Spinal cord (tissue), 10 donors: Measurements from ENCODE around the gene GRK6. TPM values are rescaled to one million over a fixed set of nuclear protein-coding genes. Genes with fewer than 3 reads are reported as not detected.

Source experiments
- DNase-seq, 6 donors: peaks; one replicate each; pipeline versions ENCODE4 v3.0.0 to v3.0.0-alpha.2; 2013 to 2015; ENCODE audit warnings: low spot score in 6 of 6, low read depth in 4 of 6
- H3K27ac ChIP-seq: one replicate; pipeline ENCODE4 v1.5.1; 2013; ENCODE audit warnings: low read depth, low read length, control low read depth
- H3K27me3 ChIP-seq: one replicate; pipeline ENCODE4 v1.6.1; 2013; ENCODE audit warnings: low read length; ENCODE audit not compliant: control insufficient read depth, insufficient read depth
- H3K36me3 ChIP-seq: one replicate; pipeline ENCODE4 v1.6.1; 2013; ENCODE audit warnings: low read length; ENCODE audit not compliant: control insufficient read depth, insufficient read depth
- H3K4me1 ChIP-seq: one replicate; pipeline ENCODE4 v1.6.1; 2013; ENCODE audit warnings: low read length; ENCODE audit not compliant: control insufficient read depth, insufficient read depth
- H3K4me3 ChIP-seq: one replicate; pipeline ENCODE4 v1.5.1; 2013; ENCODE audit warnings: low read depth, low read length, control low read depth
- H3K9me3 ChIP-seq: one replicate; pipeline ENCODE4 v1.6.1; 2013; ENCODE audit warnings: low read length; ENCODE audit not compliant: control insufficient read depth, insufficient read depth
- WGBS: methylation state at CpG from one replicate; pipeline ENCODE4 v1.1.5; 2013; ENCODE audit warnings: missing lambda C conversion rate; ENCODE audit not compliant: insufficient coverage; 5-methylcytosine and 5-hydroxymethylcytosine counted together
- long read RNA-seq, 4 donors: transcript quantifications; one replicate each; lab custom pipeline, GENCODE V29; 2026
- polyA plus RNA-seq, 2 donors: library from polyadenylated mRNA; unstranded; fragments of 120-200 nt; gene quantifications; one replicate each; pipeline ENCODE4 v1.2.1, GENCODE V29; 2013; ENCODE audit not compliant: insufficient read length in 2 of 2
- total RNA-seq, 2 donors: library from RNA; depleted of rRNA in 1 of 2; stranded (reverse); fragments of 120-200 nt in 1 of 2; fragments of >200 nt in 1 of 2; gene quantifications; one replicate each; pipeline versions ENCODE4 v1.2.3 to v1.2.4, GENCODE V29; 2013 to 2014
- donor health status: healthy.

The GRK6 gene
- 10 to 100 TPM; 16.7 to 22.5 TPM for total RNA-seq
- polyA plus RNA-seq, result 10 to 100 TPM; 41.8 to 42.4 TPM
- long read RNA-seq, donor 1, transcript GRK6-201 (16 exons, 2,939 nt), result major isoform, 7 of 8 reads
- long read RNA-seq, donor 1, partial matches to known transcripts, result 0 of 8 reads
- long read RNA-seq, donor 1, other reads (novel, unspliced or antisense), result 0 of 8 reads
- long read RNA-seq, donor 2, transcript GRK6-201 (16 exons, 2,939 nt), result major isoform, 6 of 11 reads
- long read RNA-seq, donor 2, partial matches to known transcripts, result 5 of 11 reads
- long read RNA-seq, donor 2, other reads (novel, unspliced or antisense), result 0 of 11 reads
- long read RNA-seq, donor 3, partial matches to known transcripts, result 10 of 18 reads
- long read RNA-seq, donor 3, other reads (novel, unspliced or antisense), result 6 of 18 reads
- long read RNA-seq, donor 4, transcript GRK6-201 (16 exons, 2,939 nt), result major isoform, 9 of 9 reads
- long read RNA-seq, donor 4, partial matches to known transcripts, result 0 of 9 reads
- long read RNA-seq, donor 4, other reads (novel, unspliced or antisense), result 0 of 9 reads

- peak within 1 kb of the TSS; percentile 78 for H3K4me3 ChIP-seq
- no peaks in the 10 kb centered on the region for H3K9me3 ChIP-seq
- peak within 1 kb of the TSS; percentile 96 for H3K27ac ChIP-seq
- peaks cover 25% of the 10 kb centered on the region for H3K36me3 ChIP-seq
- peaks cover 42% of the 10 kb centered on the region for H3K4me1 ChIP-seq
- DNase-seq, result no peak
- under 1% methylated on average over 78 of the region's 82 CpGs for WGBS
- no peaks in the 10 kb centered on the region for H3K27me3 ChIP-seq
Observed at GRCh38 chr5:177426566-177427210, at the start of gene GRK6. TSS of gene GRK6 (plus strand) at chr5:177426676. CDS start at chr5:177426846, 170 bp downstream.

DNA sequence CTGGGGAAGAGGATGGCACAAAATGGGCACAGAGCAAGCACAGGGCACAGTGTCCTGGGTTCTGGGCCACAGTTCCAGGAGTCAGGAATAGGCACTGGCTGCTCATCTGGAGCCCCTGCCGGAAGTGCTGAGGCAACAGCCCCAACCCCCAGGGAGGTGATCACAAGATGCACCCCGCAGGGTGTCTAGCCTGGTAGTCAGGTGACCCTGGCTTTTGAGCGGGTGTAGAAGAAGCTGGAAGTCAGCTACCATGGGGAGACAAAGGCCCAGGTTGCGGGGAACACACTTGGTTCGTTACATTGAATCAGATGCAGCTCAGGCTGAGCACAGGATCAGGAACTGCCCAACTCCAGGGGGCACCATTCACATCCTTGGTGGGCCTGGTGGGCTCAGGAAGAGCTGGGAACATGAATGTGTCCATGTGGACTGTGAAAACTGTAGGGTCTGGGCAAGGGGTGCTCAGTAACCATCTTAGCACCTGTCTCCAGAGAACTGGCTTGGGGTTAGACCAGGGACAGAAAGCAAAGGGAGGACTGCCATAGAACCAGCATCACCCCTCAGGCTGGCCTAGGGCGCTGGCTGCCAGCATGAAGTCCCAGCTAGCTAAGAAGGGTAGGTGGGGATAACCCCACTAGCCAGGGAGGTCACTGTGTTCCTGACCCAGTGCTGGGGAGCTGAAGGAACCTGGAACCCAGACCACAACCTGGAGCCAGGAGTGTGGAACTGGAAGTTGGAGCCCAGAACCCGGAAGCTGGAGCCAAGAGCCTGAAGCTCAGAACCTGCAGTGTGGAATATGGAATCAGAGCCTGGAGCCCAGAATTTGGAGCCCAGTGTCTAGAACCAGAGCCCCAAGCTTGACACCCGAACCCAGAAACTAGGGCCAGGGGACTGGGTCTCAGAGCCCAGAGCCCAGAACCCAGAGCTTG, 48.4 kb upstream of the GRK6 start:
- Histone ChIP-seq H3K4me3 (no peak overlapping the region), H3K27me3 (no peaks in the 10 kb centered on the region), H3K27ac (no peak overlapping the region), H3K9me3 (no peaks in the 10 kb centered on the region), H3K36me3 (peaks cover 3% of the 10 kb centered on the region), H3K4me1 (peaks cover 9% of the 10 kb centered on the region)
- WGBS, result 81% methylated on average over 8 of the region's 8 CpGs
- no peak for DNase-seq

GRCh38 chr5:177378884-177379883, 47.3 kb upstream of the GRK6 start:
- DNase-seq, result no peak

GRCh38 chr5:177380805-177381126, 45.7 kb upstream of the GRK6 start:
- WGBS, result 88% methylated on average over 5 of the region's 6 CpGs
- no peak overlapping the region for H3K27ac ChIP-seq
- H3K9me3 ChIP-seq, result no peaks in the 10 kb centered on the region
- no peaks in the 10 kb centered on the region for H3K27me3 ChIP-seq
- H3K4me1 ChIP-seq, result peaks cover 9% of the 10 kb centered on the region
- H3K36me3 ChIP-seq, result no peaks in the 10 kb centered on the region
- DNase-seq, result no peak
- no peak overlapping the region for H3K4me3 ChIP-seq

More at GRCh38 chr5:177378884-177379883, 47.3 kb upstream of the GRK6 start:
- Histone ChIP-seq H3K4me3 (no peak overlapping the region), H3K4me1 (peaks cover 9% of the 10 kb centered on the region), H3K27ac (no peak overlapping the region), H3K27me3 (no peaks in the 10 kb centered on the region), H3K36me3 (no peaks in the 10 kb centered on the region), H3K9me3 (no peaks in the 10 kb centered on the region)
- WGBS, result 90% methylated on average over 10 of the region's 15 CpGs

DNA sequence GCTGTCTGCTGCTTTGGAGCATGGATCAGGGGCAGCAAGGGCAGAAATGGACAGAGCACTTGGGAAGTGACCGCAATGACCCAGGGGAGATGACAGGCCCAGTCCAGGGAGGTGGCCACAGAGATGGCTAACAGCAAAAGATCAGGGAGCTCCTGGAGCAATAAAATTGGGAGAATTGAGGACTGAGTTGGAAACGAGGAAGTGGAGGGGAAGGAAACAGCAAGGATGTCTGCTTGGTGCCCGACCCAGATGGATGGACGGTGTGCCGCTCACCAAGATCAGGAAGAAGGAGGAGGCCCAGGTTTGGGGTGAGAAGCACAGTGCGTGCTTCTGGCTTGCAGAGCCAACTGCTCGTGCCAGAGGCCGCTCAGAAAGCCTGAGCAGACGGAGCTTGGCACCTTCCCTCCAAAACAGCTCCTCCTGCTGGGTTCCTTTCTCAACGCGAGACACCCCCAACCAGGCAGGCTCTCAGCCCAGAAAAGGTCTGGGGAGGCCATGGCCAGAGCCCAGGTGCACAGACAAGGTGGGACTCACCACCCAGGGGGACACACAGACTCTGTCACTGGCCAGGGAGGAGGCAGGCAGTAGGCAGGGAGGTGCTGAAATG, 44.0 kb upstream of the GRK6 start:
- Histone ChIP-seq H3K27me3 (no peaks in the 10 kb centered on the region), H3K4me1 (peaks cover 9% of the 10 kb centered on the region), H3K4me3 (no peak overlapping the region), H3K27ac (no peak overlapping the region), H3K36me3 (no peaks in the 10 kb centered on the region), H3K9me3 (no peaks in the 10 kb centered on the region)
- DNase-seq, result peak in 2 of 6 donors; percentile 38 to 86
- 30% methylated on average over 11 of the region's 11 CpGs for WGBS

- DNase-seq, result no peak
- Histone ChIP-seq H3K27ac (no peak overlapping the region), H3K4me1 (peaks cover 9% of the 10 kb centered on the region), H3K4me3 (no peak overlapping the region), H3K27me3 (no peaks in the 10 kb centered on the region), H3K36me3 (no peaks in the 10 kb centered on the region), H3K9me3 (no peaks in the 10 kb centered on the region)
- 83% methylated on average over 7 of the region's 9 CpGs for WGBS
Observed at GRCh38 chr5:177383181-177383580, 43.3 kb upstream of the GRK6 start.

DNA sequence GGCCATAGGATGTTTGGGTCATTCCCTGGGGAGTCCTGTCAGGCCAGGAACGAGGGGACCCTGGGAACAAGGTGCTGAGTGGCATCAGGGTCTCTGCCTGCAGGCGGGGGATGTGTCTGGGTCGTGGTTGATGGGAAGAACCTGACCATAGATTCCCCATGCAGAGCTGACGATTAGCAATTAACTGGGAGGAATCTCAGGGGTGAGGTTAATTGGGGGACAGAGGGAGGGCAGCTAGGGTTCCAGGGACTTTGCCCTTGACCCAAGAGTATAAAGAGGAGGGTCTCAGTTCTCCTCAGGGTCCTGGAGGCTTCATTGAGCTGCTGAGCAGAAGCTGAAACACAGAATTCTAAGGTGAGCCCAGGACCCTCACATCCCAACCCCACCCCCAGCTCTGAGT, 42.3 kb upstream of the GRK6 start, which contains the start of gene SLC34A1:
Gene SLC34A1, plus strand, starts transcription at position 301 of the 400 bp plus-strand sequence. CDS start 1,308 bp downstream, outside the sequence.
- 49% methylated on average over 4 of the region's 4 CpGs for WGBS
- peaks cover 9% of the 10 kb centered on the region for H3K4me1 ChIP-seq
- no peaks in the 10 kb centered on the region for H3K27me3 ChIP-seq
- no peaks in the 10 kb centered on the region for H3K36me3 ChIP-seq
- no peak within 1 kb of the TSS for H3K27ac ChIP-seq
- H3K4me3 ChIP-seq, result no peak within 1 kb of the TSS
- no peaks in the 10 kb centered on the region for H3K9me3 ChIP-seq
- DNase-seq, result no peak

GRCh38 chr5:177385720-177386119, 40.8 kb upstream of the GRK6 start:
- Histone ChIP-seq H3K27me3 (peaks cover 6% of the 10 kb centered on the region), H3K4me3 (no peak overlapping the region), H3K4me1 (peaks cover 21% of the 10 kb centered on the region), H3K27ac (no peak overlapping the region), H3K36me3 (no peaks in the 10 kb centered on the region), H3K9me3 (no peaks in the 10 kb centered on the region)
- 68% methylated on average over 11 of the region's 11 CpGs for WGBS
- no peak for DNase-seq
